ENCODE results near the gene INTS1.

The INTS1 gene

DNA sequence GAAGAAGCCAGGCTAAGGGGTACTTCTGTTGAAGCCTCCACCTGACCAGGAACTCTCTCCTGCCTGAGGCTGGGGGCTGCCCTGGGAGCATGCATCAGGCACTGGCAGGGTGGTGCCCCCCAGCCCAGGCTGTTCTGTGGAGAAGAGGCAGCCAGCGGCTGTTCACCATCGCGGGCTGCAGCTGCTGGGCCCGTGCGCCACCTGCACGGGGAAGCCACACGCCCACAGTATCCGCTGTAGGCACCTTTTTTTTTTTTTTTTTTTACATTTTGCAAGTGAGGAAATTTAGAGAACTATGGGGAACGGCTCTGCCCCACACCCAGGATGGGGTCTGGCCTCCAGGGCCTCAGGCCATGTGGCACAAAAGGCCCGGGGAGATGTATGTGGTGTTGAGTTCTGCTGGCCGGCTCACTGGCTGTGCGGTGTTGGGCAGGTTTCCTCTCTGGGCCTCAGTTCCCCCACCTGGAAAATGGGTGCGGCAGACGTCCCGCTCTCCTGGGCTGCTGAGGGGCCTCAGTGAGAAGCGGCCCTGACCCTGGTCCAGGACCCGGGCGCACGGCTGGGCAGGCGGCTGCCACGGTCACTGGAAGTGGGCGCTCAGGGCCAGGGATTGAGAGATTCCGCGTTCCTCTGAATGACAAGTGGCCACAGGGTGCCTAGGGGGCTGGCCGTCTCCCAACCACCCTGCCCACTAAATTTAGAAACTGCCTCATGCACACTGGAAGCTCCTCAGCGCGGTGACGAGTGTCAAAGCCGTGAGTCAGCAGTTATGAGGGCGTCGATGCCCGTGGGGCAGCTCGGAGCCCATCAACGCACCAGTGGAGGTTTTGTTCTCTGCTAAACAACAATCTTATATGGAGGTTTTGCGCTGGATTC is 8.8 kb upstream of the INTS1 start:
- Histone ChIP-seq H3K9ac (no peak overlapping the region), H3K27ac (peak overlapping the region; percentile 42), H3K9me3 (ENCODE audit: control insufficient read depth, low read length) (no peaks in the 10 kb centered on the region), H3K4me2 (ENCODE audit: low read length) (no peak overlapping the region), H3K4me3 (ENCODE audit: low read depth, low read length) (no peak overlapping the region), H2AFZ (no peak overlapping the region), H3K4me1 (no peaks in the 10 kb centered on the region), H3K79me2 (no peaks in the 10 kb centered on the region), H3K27me3 (ENCODE audit: control insufficient read depth, insufficient read depth, low read length) (no peaks in the 10 kb centered on the region), H3K36me3 (ENCODE audit: control insufficient read depth, insufficient read depth, low read length) (no peaks in the 10 kb centered on the region)
- TF ChIP-seq, protein P1, sequence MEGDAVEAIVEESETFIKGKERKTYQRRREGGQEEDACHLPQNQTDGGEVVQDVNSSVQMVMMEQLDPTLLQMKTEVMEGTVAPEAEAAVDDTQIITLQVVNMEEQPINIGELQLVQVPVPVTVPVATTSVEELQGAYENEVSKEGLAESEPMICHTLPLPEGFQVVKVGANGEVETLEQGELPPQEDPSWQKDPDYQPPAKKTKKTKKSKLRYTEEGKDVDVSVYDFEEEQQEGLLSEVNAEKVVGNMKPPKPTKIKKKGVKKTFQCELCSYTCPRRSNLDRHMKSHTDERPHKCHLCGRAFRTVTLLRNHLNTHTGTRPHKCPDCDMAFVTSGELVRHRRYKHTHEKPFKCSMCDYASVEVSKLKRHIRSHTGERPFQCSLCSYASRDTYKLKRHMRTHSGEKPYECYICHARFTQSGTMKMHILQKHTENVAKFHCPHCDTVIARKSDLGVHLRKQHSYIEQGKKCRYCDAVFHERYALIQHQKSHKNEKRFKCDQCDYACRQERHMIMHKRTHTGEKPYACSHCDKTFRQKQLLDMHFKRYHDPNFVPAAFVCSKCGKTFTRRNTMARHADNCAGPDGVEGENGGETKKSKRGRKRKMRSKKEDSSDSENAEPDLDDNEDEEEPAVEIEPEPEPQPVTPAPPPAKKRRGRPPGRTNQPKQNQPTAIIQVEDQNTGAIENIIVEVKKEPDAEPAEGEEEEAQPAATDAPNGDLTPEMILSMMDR (IDR thresholded peaks at IDR 0.05) = no peak

DNA sequence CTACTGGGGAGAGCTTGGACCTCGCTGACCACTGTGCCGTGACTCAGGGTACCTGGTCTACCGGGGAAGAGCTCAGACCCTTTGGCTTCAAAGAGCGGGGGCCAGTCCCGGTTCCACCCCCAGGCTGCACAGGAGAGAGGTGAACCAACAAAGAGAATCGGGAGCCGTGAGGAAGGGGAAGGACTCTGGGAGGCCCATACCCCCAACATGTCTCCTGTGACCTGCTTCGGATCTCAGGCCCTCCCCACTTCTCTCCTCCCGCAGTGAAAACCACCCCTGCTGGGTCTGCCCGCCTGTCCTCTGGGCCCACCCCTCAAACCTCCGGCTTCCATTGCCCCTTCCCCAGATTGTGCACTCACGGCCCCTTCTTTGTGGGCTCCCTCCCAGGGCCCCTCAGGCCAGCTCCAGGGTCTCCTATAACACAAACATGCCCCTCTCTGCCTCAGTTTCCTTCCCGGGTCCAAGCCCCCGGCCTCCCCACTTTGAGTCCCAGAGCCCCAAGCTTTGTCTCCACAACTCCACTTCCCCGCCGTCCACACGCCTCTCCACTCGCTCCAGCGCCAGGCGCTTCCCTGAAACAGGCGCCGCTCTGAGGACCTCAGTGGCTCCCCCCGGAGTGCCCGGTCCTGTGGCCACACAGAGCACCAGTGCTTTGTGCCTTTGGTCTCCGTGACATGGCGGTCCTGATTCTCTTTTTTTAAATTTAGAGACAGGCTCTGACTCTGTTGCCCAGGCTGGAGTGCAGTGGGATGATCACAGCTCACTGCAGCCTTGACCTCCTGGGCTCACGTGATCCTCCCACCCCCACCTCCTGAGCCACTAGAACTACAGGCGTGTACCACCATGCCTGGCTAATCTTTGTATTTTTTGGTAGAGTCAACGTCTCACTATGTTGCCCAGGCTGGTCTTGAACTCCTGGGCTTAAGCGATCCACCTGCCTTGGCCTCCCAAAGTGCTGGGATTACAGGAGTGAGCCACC is 7.5 kb upstream of the INTS1 start:
- Histone ChIP-seq H3K4me1 (no peaks in the 10 kb centered on the region), H3K9ac (no peak overlapping the region), H3K36me3 (ENCODE audit: control insufficient read depth, insufficient read depth, low read length) (no peaks in the 10 kb centered on the region), H3K27ac (no peak overlapping the region), H3K4me3 (ENCODE audit: low read depth, low read length) (no peak overlapping the region), H3K27me3 (ENCODE audit: control insufficient read depth, insufficient read depth, low read length) (no peaks in the 10 kb centered on the region), H2AFZ (no peak overlapping the region), H3K79me2 (no peaks in the 10 kb centered on the region), H3K9me3 (ENCODE audit: control insufficient read depth, low read length) (no peaks in the 10 kb centered on the region), H3K4me2 (ENCODE audit: low read length) (no peak overlapping the region)
- TF ChIP-seq, protein P1 (IDR thresholded peaks at IDR 0.05) = no peak

DNA sequence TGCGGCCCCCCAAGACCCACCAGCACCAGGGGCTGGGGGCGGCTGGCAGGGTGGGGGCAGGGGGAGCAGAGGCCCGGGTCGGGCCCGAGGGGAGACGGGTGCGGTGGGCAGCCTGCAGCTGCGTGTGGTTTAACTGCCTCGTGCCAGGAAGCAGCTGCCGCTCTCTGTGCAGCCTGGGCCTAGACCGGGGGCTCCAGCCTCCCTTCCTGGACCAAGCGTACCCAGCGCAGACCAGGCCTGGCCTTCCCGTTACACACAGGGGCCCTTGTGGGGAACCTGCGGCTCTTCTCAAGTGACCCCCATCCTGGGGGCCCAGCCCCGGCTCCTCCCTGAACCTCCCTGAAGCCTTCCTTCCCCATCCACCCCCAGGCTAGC is 6.6 kb upstream of the INTS1 start:
- H3K4me3 ChIP-seq (ENCODE audit: low read depth, low read length) = no peak overlapping the region
- no peaks in the 10 kb centered on the region for H3K27me3 ChIP-seq (ENCODE audit: control insufficient read depth, insufficient read depth, low read length)
- no peak overlapping the region for H3K4me2 ChIP-seq (ENCODE audit: low read length)
- no peak overlapping the region for H3K9ac ChIP-seq
- no peak overlapping the region for H3K27ac ChIP-seq
- no peaks in the 10 kb centered on the region for H3K9me3 ChIP-seq (ENCODE audit: control insufficient read depth, low read length)
- H3K79me2 ChIP-seq = no peaks in the 10 kb centered on the region
- H3K4me1 ChIP-seq = no peaks in the 10 kb centered on the region
- no peaks in the 10 kb centered on the region for H3K36me3 ChIP-seq (ENCODE audit: control insufficient read depth, insufficient read depth, low read length)
- H2AFZ ChIP-seq = no peak overlapping the region
- TF ChIP-seq, protein P1 (IDR thresholded peaks at IDR 0.05) = no peak

DNA sequence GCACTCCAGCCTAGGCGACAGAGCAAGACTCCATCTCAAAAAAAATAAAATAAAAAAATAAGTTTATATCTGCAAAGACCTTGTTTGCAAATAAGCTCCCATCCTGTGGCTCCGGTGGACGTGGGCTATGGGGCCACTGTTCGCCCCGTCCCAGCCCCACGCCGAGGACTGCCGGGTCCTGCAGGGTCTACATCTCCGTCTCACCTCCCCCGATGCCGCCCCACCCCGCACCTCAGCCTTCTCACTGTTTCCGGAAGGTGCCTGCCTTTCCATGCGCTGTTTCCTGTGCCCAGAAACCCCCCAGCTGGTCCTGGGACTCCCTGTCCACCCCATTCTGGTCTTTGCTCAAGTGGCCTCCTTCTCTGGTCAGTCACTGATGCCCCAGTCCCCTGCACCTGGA is 5.0 kb upstream of the INTS1 start:
- Histone ChIP-seq H3K9me3 (ENCODE audit: control insufficient read depth, low read length) (no peaks in the 10 kb centered on the region), H3K27ac (no peak overlapping the region), H3K4me3 (ENCODE audit: low read depth, low read length) (no peak overlapping the region), H3K9ac (no peak overlapping the region), H3K36me3 (ENCODE audit: control insufficient read depth, insufficient read depth, low read length) (no peaks in the 10 kb centered on the region), H2AFZ (no peak overlapping the region), H3K4me2 (ENCODE audit: low read length) (no peak overlapping the region), H3K4me1 (no peaks in the 10 kb centered on the region), H3K27me3 (ENCODE audit: control insufficient read depth, insufficient read depth, low read length) (no peaks in the 10 kb centered on the region), H3K79me2 (no peaks in the 10 kb centered on the region)
- TF ChIP-seq, protein P1 (IDR thresholded peaks at IDR 0.05) = no peak

Measured in parathyroid adenoma (tissue), 2 donors.